NT2/D1 (cell line): ENCODE measurements around the gene MBNL2.

ENCODE experiments used
- YY1 ChIP-seq: IDR thresholded peaks from 2 replicates; pipeline ENCODE4 v1.6.1; 2011; ENCODE audit not compliant: insufficient read length, insufficient read depth
- ZNF274 ChIP-seq: IDR thresholded peaks from 2 replicates; pipeline ENCODE4 v1.6.1; 2011; ENCODE audit warnings: mild to moderate bottlenecking, low read depth, low read length

DNA sequence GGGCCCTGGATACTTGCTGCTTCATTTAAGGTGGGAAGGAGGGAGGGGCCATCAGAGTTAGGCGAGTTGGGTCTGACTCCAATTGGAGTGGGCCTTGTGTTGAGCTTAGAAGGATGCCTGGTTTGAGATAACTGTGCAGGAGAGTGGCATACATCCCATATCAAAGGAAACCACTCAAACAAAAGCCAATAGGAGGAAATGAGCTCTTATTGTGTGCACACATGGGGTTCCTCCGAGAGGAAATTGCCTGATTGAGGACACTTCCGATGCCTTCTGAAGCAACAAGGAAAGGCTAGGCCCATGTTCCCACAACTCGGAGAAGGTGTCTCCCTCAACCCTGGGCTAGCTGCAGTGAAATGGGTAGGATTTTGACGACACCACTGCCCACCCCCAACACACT lies 19.6 kb downstream of the MBNL2 start:
- TF ChIP-seq YY1 (no peak), ZNF274 (no peak)
